ENCODE measurements around the gene NELFB.
A peak's percentile ranks its signal among the peaks of the same experiment; 100 is the strongest.
"Not testable (repeated sequence)": the region's sequence is repeated elsewhere in the genome, so short reads cannot be mapped to it uniquely, and the experiment has no call there.

NELFB gene

GRCh38 chr9:137247135-137247915 is 7.8 kb upstream of the NELFB start:
- DNase-seq (ENCODE audit: low spot score), result no peak

GRCh38 chr9:137247916-137248175 is 7.3 kb upstream of the NELFB start:
- DNase-seq (ENCODE audit: low spot score), result no peak

GRCh38 chr9:137250329-137251193 is 4.6 kb upstream of the NELFB start:
- DNase-seq (ENCODE audit: low spot score), result no peak

- DNase-seq (ENCODE audit: low spot score), result no peak
Measured at GRCh38 chr9:137251194-137251461, 4.0 kb upstream of the NELFB start, which contains the start of gene STPG3. Gene STPG3 (plus strand): TSS chr9:137251286. CDS start chr9:137251287, 1 bp downstream.

- DNase-seq (ENCODE audit: low spot score), result no peak
Measured at GRCh38 chr9:137251490-137252268, 3.4 kb upstream of the NELFB start.

- DNase-seq (ENCODE audit: low spot score), result no peak
Measured at GRCh38 chr9:137252555-137253506, 2.3 kb upstream of the NELFB start.

GRCh38 chr9:137253717-137254623 is 1.2 kb upstream of the NELFB start:
- DNase-seq (ENCODE audit: low spot score), result no peak

GRCh38 chr9:137255448-137256114 is 454 bp downstream of the NELFB start:
- DNase-seq (ENCODE audit: low spot score), result peak; percentile 37

- DNase-seq (ENCODE audit: low spot score), result no peak
Measured at GRCh38 chr9:137256362-137256761, 1.2 kb downstream of the NELFB start.

GRCh38 chr9:137256856-137257255 is 1.7 kb downstream of the NELFB start:
- no peak for DNase-seq (ENCODE audit: low spot score)

- not testable (repeated sequence) for DNase-seq (ENCODE audit: low spot score)
Measured at GRCh38 chr9:137262173-137262908, 7.2 kb downstream of the NELFB start.

- DNase-seq (ENCODE audit: low spot score), result no peak
Measured at GRCh38 chr9:137262909-137263285, 7.8 kb downstream of the NELFB start.

- DNase-seq (ENCODE audit: low spot score), result no peak
Measured at GRCh38 chr9:137263506-137263905, 8.4 kb downstream of the NELFB start.

- DNase-seq (ENCODE audit: low spot score), result no peak
Measured at GRCh38 chr9:137264067-137264466, 8.9 kb downstream of the NELFB start.

- no peak for DNase-seq (ENCODE audit: low spot score)
Measured at GRCh38 chr9:137265496-137266161, 10.5 kb downstream of the NELFB start.

- DNase-seq (ENCODE audit: low spot score), result no peak
Measured at GRCh38 chr9:137266162-137266527, 11.0 kb downstream of the NELFB start.

GRCh38 chr9:137266585-137267453 is 11.7 kb downstream of the NELFB start:
- DNase-seq (ENCODE audit: low spot score), result no peak

- DNase-seq (ENCODE audit: low spot score), result no peak
Measured at GRCh38 chr9:137267933-137268355, 12.8 kb downstream of the NELFB start.

Measured in SW480 (cell line).